GM12872 (cell line): ENCODE data around the gene KRTCAP2.

Experiments
- TF ChIP-seq, protein P1 (sequence below): IDR thresholded peaks from 3 replicates; pipeline ENCODE4 v1.5.1; 2011; ENCODE audit warnings: low read depth, mild to moderate bottlenecking, low read length, moderate library complexity; ENCODE audit not compliant: insufficient read depth

KRTCAP2 gene

DNA sequence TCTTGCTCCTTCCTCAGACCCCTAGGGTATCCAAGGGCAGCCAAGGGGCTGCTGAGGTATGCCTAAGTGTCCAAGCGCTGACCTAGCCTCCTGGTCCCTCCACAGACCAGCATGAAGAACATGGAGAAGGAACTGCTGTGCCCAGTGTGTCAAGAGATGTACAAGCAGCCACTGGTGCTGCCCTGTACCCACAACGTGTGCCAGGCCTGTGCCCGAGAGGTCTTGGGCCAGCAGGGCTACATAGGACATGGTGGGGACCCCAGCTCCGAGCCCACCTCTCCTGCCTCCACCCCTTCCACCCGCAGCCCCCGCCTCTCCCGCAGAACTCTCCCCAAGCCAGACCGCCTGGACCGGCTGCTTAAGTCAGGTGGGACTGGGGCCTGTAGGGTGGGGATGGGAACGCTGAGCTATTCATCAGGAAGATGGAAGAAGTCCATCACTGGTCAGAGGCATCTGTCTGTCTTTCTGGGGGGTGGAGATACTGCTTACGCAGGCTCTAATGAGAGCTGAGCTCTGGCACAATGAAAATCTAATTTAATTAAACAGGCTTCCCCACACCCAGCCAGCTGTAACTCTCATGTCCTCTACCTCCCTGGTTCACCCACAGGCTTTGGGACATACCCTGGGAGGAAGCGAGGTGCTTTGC, 2.3 kb upstream of the KRTCAP2 start:
- TF ChIP-seq, protein P1, sequence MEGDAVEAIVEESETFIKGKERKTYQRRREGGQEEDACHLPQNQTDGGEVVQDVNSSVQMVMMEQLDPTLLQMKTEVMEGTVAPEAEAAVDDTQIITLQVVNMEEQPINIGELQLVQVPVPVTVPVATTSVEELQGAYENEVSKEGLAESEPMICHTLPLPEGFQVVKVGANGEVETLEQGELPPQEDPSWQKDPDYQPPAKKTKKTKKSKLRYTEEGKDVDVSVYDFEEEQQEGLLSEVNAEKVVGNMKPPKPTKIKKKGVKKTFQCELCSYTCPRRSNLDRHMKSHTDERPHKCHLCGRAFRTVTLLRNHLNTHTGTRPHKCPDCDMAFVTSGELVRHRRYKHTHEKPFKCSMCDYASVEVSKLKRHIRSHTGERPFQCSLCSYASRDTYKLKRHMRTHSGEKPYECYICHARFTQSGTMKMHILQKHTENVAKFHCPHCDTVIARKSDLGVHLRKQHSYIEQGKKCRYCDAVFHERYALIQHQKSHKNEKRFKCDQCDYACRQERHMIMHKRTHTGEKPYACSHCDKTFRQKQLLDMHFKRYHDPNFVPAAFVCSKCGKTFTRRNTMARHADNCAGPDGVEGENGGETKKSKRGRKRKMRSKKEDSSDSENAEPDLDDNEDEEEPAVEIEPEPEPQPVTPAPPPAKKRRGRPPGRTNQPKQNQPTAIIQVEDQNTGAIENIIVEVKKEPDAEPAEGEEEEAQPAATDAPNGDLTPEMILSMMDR: no peak

DNA sequence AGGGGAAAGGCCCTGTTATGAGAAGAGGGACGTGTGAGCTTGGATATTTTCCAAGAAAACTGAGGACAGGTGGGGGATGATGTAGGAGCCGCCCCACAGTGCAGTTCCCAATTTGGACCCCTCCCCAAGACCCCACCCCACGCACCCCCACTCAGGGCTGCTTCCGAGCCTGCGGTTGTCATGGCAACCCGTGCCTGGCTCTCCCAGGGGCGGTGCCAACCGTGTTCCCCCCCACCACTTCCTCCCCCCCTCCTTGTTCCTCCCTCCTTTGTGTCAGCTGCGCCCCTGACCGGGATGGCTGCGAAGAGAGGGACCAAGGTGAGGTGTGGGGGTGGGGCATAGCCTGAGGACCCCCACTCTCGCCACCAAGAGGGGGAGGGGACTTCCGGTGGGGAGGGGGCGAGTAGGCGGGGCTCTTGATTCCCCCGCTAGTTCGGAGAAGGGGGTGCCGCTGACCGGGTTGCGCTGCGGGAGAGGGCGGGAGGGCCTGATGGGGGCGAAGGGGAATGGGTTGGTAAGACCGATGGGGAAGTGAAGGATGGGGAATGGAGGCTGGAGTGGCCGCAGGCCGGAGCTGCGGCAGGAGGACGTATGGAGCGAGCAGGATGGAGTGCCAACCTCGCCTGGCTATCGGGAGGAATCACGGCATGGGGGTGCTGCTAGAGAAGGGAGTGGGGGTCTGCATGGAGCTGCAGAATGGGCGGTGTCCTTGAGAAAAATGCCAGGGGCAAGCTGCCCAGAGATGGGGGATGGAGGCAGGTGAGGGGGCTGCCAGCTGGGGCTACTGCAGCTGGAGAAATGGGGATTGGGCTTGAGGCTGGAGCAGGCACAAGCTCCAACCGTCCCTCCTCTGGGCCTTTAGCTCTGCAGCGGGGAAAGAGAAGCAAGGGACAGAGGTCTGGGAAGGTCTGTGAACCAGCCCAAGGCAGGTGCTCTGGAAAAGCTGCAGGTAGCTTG, 1.5 kb upstream of the KRTCAP2 start:
- TF ChIP-seq, protein P1: no peak

DNA sequence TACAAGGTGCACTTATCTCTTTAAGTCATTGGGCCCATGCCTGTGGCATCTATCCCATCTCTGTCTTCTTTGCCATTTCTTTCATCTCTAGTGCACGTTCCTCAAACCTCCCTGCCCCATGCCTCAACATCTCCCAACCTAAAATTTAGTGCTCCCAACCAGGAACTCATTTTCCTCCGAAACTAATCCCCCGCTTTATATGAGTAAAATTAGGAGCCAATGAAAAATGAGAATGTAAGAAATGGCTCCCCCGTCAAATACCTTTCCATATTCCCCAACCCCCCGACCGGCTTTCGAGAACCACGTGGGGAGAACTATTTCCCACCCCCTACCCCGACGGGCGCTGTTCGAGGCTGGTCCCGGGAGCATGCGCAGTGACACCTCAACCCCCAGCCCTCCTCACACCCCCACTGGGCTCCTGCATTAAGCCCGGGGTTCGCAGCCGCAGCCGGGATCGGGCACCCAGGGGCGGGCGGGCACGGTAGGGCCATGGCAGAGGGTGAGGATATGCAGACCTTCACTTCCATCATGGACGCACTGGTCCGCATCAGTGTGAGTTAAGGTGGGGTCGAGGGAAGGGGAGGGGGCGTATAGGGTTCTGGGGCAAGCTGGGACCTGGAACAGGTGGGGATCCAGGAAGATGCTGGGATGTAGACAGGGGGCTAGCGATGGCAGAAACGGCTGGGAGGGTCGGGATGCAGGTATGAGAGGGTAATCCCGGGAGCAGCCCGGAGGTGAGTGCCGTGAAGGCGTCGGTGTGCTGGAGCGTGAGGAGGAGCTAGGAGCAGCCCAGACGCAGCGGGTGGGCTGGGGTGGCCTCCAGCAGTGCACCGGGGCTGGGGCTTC, 597 bp upstream of the KRTCAP2 start, which contains the start of gene TRIM46:
Gene TRIM46, plus strand, starts transcription at position 372 of the 846 bp plus-strand sequence. Its CDS starts 118 bp downstream, at position 490.
- TF ChIP-seq, protein P1: no peak

DNA sequence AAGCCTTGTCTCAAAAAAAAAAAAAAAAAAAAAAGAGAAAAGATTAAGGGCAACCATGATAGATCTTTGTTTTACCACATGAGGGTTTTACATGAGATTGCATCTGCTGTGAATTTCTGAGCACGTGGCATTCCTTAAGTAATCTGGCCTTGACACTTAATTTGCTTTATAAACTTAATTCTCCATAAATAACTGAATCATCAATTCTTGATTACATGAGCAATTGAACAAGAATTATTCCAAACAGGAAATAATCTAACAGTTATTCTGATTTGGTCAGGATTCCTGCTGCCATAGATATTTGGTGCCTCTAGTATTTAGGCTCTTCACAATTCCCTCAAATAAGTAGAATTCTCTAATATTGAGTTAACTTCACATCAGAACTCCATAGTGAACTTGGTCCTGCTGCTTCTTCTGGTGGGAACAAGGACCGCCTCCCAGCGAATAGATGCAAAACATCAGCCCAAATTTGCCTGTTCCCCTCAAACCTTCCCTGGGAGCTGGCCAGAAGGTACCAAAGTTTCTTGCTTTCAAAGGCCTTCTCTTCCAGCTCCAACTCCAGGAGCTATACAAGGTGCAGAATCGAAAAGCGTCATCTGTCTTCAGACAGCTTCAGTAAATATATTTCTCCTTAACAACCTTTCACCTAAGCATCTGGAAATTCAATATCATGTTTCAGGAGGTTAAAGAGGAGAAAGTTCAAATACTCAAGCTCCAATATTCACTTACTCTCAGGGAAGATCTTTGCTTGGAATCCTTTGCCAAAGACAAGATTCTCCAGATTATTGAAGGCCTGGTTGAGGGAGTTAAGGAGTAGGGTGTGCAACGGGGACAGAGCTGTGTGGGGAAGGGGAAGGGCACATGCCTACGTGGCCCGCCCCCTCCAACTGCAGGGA, 1.0 kb downstream of the KRTCAP2 start:
- TF ChIP-seq, protein P1: no peak

- TF ChIP-seq, protein P1: no peak
These were observed 2.3 kb downstream of the KRTCAP2 start for GRCh38 chr1:155170806-155171205.

- TF ChIP-seq, protein P1: no peak
These were observed 2.9 kb downstream of the KRTCAP2 start for GRCh38 chr1:155170101-155170785.
